ENCODE results near the gene EML4.
"Not testable (repeated sequence)": the region's sequence is repeated elsewhere in the genome, so short reads cannot be mapped to it uniquely, and the experiment has no call there.

The EML4 gene

DNA sequence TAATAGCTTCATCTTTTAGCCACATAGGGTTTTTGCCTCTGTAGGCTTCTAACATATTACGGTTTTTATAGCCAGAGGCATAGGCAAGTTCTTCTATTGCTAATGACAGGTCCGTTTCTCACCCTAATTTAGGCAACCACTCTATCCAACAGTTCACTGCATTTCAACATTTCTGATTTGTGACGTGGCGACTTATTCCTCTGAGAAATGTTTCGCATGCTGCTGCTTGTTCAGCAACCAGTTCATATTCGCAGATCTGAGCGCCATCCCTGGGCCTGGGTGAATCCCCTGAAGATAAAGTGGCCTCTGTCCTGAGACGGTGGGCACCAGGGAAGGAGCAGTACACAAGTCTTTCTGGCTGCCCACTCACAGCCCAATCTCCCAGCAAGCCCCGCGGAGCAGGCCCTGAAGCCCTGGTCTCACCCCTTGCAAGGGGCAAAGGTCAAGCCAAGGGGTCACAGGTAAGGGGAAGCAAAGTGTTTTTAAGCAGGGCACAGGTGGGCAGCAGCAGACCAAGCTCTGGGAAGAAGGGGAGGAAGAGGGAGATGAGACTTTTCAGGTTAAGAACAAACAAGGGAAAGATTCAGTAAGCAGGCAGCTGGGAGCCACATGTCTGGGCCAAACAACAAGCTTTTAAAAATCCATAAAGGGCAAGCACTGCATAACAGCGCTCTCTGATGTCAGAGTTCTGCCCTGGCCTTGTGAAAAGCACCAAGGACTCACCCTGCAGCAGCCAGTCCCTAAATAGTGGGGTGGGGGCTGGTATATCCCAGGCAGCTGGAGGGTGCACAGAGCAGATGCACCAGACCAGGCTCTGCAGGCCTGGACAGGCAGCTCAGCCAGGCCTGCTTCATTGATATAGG is 202.7 kb downstream of the EML4 start:
- no peak for DNase-seq
- no peak for TF ChIP-seq POLR2A (IDR thresholded peaks at IDR 0.05; ENCODE audit: low read length)
- TF ChIP-seq GATA1 (IDR thresholded peaks at IDR 0.05; ENCODE audit: low read depth, low read length): no peak

DNA sequence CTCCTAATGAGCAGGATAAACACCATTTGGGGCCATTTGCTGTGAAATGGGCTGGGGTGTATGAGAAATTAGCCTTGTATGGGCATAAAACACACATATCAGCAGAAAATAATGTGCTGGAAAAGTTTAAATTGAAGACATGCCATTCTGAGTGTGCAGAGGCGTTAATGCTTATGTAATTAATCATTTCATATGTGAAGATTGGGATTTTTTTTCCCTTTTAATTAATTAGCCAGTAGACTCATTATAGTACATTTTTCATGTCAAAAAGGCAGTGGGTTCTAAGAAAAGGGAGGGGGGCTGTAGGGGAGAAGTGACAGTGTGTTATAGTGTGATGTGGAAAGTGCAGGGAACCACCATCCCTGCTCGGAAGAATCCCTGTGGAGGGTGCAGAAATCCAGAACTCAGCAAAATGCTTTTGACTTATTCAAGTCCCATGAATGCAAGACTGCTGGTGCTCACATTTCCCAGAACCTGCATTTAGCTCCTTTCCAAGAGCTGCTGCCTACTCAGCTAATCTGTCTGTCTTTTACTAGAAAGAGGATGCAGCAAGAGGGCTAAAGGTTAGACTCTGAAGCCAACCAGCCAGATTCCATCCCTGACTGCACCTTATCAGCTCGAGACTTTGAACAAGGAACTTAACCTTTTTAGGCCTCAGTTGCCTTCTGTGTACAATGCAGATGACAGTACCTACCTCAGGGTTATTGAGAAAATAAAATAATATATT is 203.5 kb downstream of the EML4 start:
- DNase-seq: no peak
- no peak for TF ChIP-seq GATA1 (IDR thresholded peaks at IDR 0.05; ENCODE audit: low read depth, low read length)
- TF ChIP-seq POLR2A (IDR thresholded peaks at IDR 0.05; ENCODE audit: low read length): no peak

- DNase-seq: no peak
- TF ChIP-seq POLR2A (IDR thresholded peaks at IDR 0.05; ENCODE audit: low read length) (no peak), GATA1 (IDR thresholded peaks at IDR 0.05; ENCODE audit: low read depth, low read length) (no peak)
These were observed 207.6 kb downstream of the EML4 start for GRCh38 chr2:42376758-42377157.

- TF ChIP-seq GATA1 (IDR thresholded peaks at IDR 0.05; ENCODE audit: low read depth, low read length) (no peak), POLR2A (IDR thresholded peaks at IDR 0.05; ENCODE audit: low read length) (no peak)
- no peak for DNase-seq
These were observed 209.3 kb downstream of the EML4 start for GRCh38 chr2:42378415-42378814.

GRCh38 chr2:42380026-42380425 is 210.9 kb downstream of the EML4 start:
- DNase-seq: not testable (repeated sequence)

- no peak for DNase-seq
- TF ChIP-seq GATA1 (IDR thresholded peaks at IDR 0.05; ENCODE audit: low read depth, low read length) (no peak), POLR2A (IDR thresholded peaks at IDR 0.05; ENCODE audit: low read length) (no peak)
These were observed 213.0 kb downstream of the EML4 start for GRCh38 chr2:42382144-42382543.
